Tibial nerve (tissue), 3 donors: Measurements from ENCODE around the gene RRAGB.

ENCODE experiments used
- POLR2A ChIP-seq, 2 donors: fragments of 450-650 bp; IDR thresholded peaks; one replicate each; pipeline ENCODE4 v1.6.1; 2017; ENCODE audit warnings: antibody characterized with exemption in 2 of 2, mild to moderate bottlenecking in 2 of 2, moderate library complexity in 2 of 2
- TF ChIP-seq, protein P1 (sequence below), 5 experiments: fragments of 200-600 bp in 3 of 5; fragments of 450-650 bp in 2 of 5; sonication (generic) in 3 of 5; IDR thresholded peaks; one replicate each; pipeline ENCODE4 v1.5.1; 2016 to 2019; ENCODE audit warnings: antibody characterized with exemption in 5 of 5, mild to moderate bottlenecking in 3 of 5, moderate library complexity in 2 of 5

DNA sequence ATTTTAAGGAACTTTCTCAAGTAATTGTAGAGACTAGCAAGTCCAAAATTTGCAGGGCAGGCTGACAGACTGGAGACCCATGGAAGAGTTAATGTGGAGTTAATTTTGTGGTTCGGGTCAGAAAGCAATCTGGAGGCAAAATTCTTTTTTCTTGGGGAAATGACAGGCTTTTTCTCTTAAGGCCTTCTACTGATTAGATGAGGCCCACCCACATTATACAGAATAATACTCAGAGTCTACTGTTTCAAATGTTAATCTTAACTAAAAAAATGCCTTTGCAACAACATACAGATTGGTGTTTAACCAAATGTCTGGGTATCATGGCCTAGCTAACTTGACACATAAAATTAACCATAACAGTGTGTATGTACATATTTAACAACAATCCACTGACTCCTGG is 32.7 kb downstream of the RRAGB start:
- TF ChIP-seq, protein P1, sequence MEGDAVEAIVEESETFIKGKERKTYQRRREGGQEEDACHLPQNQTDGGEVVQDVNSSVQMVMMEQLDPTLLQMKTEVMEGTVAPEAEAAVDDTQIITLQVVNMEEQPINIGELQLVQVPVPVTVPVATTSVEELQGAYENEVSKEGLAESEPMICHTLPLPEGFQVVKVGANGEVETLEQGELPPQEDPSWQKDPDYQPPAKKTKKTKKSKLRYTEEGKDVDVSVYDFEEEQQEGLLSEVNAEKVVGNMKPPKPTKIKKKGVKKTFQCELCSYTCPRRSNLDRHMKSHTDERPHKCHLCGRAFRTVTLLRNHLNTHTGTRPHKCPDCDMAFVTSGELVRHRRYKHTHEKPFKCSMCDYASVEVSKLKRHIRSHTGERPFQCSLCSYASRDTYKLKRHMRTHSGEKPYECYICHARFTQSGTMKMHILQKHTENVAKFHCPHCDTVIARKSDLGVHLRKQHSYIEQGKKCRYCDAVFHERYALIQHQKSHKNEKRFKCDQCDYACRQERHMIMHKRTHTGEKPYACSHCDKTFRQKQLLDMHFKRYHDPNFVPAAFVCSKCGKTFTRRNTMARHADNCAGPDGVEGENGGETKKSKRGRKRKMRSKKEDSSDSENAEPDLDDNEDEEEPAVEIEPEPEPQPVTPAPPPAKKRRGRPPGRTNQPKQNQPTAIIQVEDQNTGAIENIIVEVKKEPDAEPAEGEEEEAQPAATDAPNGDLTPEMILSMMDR (IDR thresholded peaks at IDR 0.05) = no peak
- no peak for TF ChIP-seq POLR2A (IDR thresholded peaks at IDR 0.05)
